Mucosa of rectum (tissue), 2 donors: ENCODE data around the gene FBXW8.

Experiments used
- H3K27ac ChIP-seq, 2 donors: one replicate each; pipeline ENCODE4 v1.7.0; 2013; ENCODE audit warnings: inconsistent platforms in 2 of 2, low read depth in 2 of 2, low read length in 2 of 2
- H3K27me3 ChIP-seq, 2 donors: one replicate each; pipeline ENCODE4 v1.7.0; 2013; ENCODE audit warnings: low read length in 2 of 2; ENCODE audit not compliant: control insufficient read depth in 2 of 2, insufficient read depth in 2 of 2
- H3K36me3 ChIP-seq, 2 donors: one replicate each; pipeline ENCODE4 v1.7.0; 2013; ENCODE audit warnings: low read length in 2 of 2; ENCODE audit not compliant: control insufficient read depth in 2 of 2, insufficient read depth in 2 of 2
- H3K4me1 ChIP-seq, 2 donors: one replicate each; pipeline ENCODE4 v1.7.0; 2013; ENCODE audit warnings: low read length in 2 of 2, mild to moderate bottlenecking in 1 of 2; ENCODE audit not compliant: control insufficient read depth in 2 of 2, insufficient read depth in 2 of 2
- H3K4me3 ChIP-seq, 2 donors: one replicate each; pipeline ENCODE4 v1.7.0; 2013; ENCODE audit warnings: low read length in 2 of 2
- H3K9ac ChIP-seq, 2 donors: one replicate each; pipeline ENCODE4 v1.7.0; 2013; ENCODE audit warnings: low read length in 2 of 2, low read depth in 1 of 2, mild to moderate bottlenecking in 1 of 2
- H3K9me3 ChIP-seq, 2 donors: one replicate each; pipeline ENCODE4 v1.7.0; 2013; ENCODE audit warnings: low read length in 2 of 2; ENCODE audit not compliant: control insufficient read depth in 2 of 2
- donor health status: healthy.
- donor health status: Normal muscosa, but diverticular disease.

Gene FBXW8

GRCh38 chr12:117030187-117030900 is 119.6 kb downstream of the FBXW8 start:
- H3K36me3 ChIP-seq = peaks cover 17 to 28% of the 10 kb centered on the region in 2 donors
- no peak overlapping the region for H3K9ac ChIP-seq
- H3K4me1 ChIP-seq = peaks cover 0 to 4% of the 10 kb centered on the region in 2 donors
- H3K27me3 ChIP-seq = peaks cover 3 to 10% of the 10 kb centered on the region in 2 donors
- no peaks in the 10 kb centered on the region for H3K9me3 ChIP-seq
- H3K4me3 ChIP-seq = no peak overlapping the region
- H3K27ac ChIP-seq = no peak overlapping the region

- Histone ChIP-seq H3K4me1 (no peaks in the 10 kb centered on the region), H3K9me3 (no peaks in the 10 kb centered on the region), H3K27me3 (peaks cover 3 to 10% of the 10 kb centered on the region in 2 donors), H3K27ac (no peak overlapping the region), H3K4me3 (no peak overlapping the region), H3K9ac (no peak overlapping the region), H3K36me3 (peaks cover 12 to 23% of the 10 kb centered on the region in 2 donors)
These were observed 121.3 kb downstream of the FBXW8 start for GRCh38 chr12:117031843-117032592.

- H3K9me3 ChIP-seq = no peaks in the 10 kb centered on the region
- H3K36me3 ChIP-seq = peaks cover 6 to 15% of the 10 kb centered on the region in 2 donors
- no peak overlapping the region for H3K27ac ChIP-seq
- H3K4me3 ChIP-seq = no peak overlapping the region
- no peak overlapping the region for H3K9ac ChIP-seq
- H3K4me1 ChIP-seq = no peaks in the 10 kb centered on the region
- H3K27me3 ChIP-seq = peaks cover 3 to 10% of the 10 kb centered on the region in 2 donors
These were observed 122.0 kb downstream of the FBXW8 start for GRCh38 chr12:117032593-117033381.

GRCh38 chr12:117033382-117034221 is 122.9 kb downstream of the FBXW8 start:
- Histone ChIP-seq H3K9ac (no peak overlapping the region), H3K27ac (no peak overlapping the region), H3K36me3 (peaks cover 0 to 9% of the 10 kb centered on the region in 2 donors), H3K9me3 (no peaks in the 10 kb centered on the region), H3K27me3 (peaks cover 3 to 10% of the 10 kb centered on the region in 2 donors), H3K4me3 (no peak overlapping the region), H3K4me1 (no peaks in the 10 kb centered on the region)

- Histone ChIP-seq H3K27me3 (peaks cover 3 to 10% of the 10 kb centered on the region in 2 donors), H3K4me3 (no peak overlapping the region), H3K9ac (no peak overlapping the region), H3K27ac (no peak overlapping the region), H3K36me3 (peaks cover 0 to 9% of the 10 kb centered on the region in 2 donors), H3K4me1 (no peaks in the 10 kb centered on the region), H3K9me3 (no peaks in the 10 kb centered on the region)
These were observed 123.5 kb downstream of the FBXW8 start for GRCh38 chr12:117034249-117034648.

- no peaks in the 10 kb centered on the region for H3K9me3 ChIP-seq
- H3K36me3 ChIP-seq = peaks cover 0 to 9% of the 10 kb centered on the region in 2 donors
- no peak overlapping the region for H3K9ac ChIP-seq
- H3K4me3 ChIP-seq = no peak overlapping the region
- H3K27ac ChIP-seq = no peak overlapping the region
- H3K27me3 ChIP-seq = peaks cover 3 to 10% of the 10 kb centered on the region in 2 donors
- no peaks in the 10 kb centered on the region for H3K4me1 ChIP-seq
These were observed 124.0 kb downstream of the FBXW8 start for GRCh38 chr12:117034701-117035151.

- H3K36me3 ChIP-seq = peaks cover 0 to 3% of the 10 kb centered on the region in 2 donors
- H3K9me3 ChIP-seq = no peaks in the 10 kb centered on the region
- H3K9ac ChIP-seq = no peak overlapping the region
- H3K27me3 ChIP-seq = peaks cover 3 to 10% of the 10 kb centered on the region in 2 donors
- no peak overlapping the region for H3K27ac ChIP-seq
- H3K4me1 ChIP-seq = no peaks in the 10 kb centered on the region
- H3K4me3 ChIP-seq = no peak overlapping the region
These were observed 124.5 kb downstream of the FBXW8 start for GRCh38 chr12:117035287-117035686.

- Histone ChIP-seq H3K27me3 (peaks cover 3 to 10% of the 10 kb centered on the region in 2 donors), H3K4me1 (no peaks in the 10 kb centered on the region), H3K27ac (no peak overlapping the region), H3K4me3 (no peak overlapping the region), H3K36me3 (no peaks in the 10 kb centered on the region), H3K9me3 (no peaks in the 10 kb centered on the region), H3K9ac (no peak overlapping the region)
These were observed 125.3 kb downstream of the FBXW8 start for GRCh38 chr12:117036046-117036445.

GRCh38 chr12:117036547-117036946 is 125.8 kb downstream of the FBXW8 start:
- peaks cover 3 to 10% of the 10 kb centered on the region in 2 donors for H3K27me3 ChIP-seq
- no peak overlapping the region for H3K27ac ChIP-seq

More at GRCh38 chr12:117036547-117036946, 125.8 kb downstream of the FBXW8 start:
- H3K9ac ChIP-seq = no peak overlapping the region
- H3K36me3 ChIP-seq = no peaks in the 10 kb centered on the region
- H3K9me3 ChIP-seq = no peaks in the 10 kb centered on the region
- no peak overlapping the region for H3K4me3 ChIP-seq
- no peaks in the 10 kb centered on the region for H3K4me1 ChIP-seq
